Measurements from ENCODE around the gene TARBP1. TPM values are rescaled to one million over a fixed set of nuclear protein-coding genes. Genes with fewer than 3 reads are reported as not detected.
A peak's percentile ranks its signal among the peaks of the same experiment; 100 is the strongest.

Gene TARBP1
- total and polyA plus RNA-seq, 7 experiments from 2014 or later = 22.9 to 49.6 (median 46.7) TPM

GRCh38 chr1:234494049-234494448, 15.1 kb upstream of the TARBP1 start:
- peaks cover 0 to 8% of the 10 kb centered on the region in 2 donors for H3K4me1 ChIP-seq (ENCODE audit: control insufficient read depth in 2 of 2, insufficient read depth in 2 of 2, low read length in 2 of 2)
- no peak for DNase-seq
- intact Hi-C loops (cut with micrococcal nuclease) = loop anchor here in 1 of 2 donors (10.0 kb wide), 2 partner anchors 51 to 1291 kb away; no protein-coding TSS in a partner anchor
- no peak overlapping the region for H3K27ac ChIP-seq (ENCODE audit: low read depth, low read length)
- Mint-ChIP-seq H3K4me3 (no peak overlapping the region), H3K4me1 (peaks cover 5 to 56% (median 13%) of the 10 kb centered on the region in 7 donors), H3K27me3 (no peaks in the 10 kb centered on the region), H3K36me3 (no peaks in the 10 kb centered on the region), H3K27ac (no peak overlapping the region), H3K9me3 (no peaks in the 10 kb centered on the region)
- no peaks in the 10 kb centered on the region for H3K27me3 ChIP-seq (ENCODE audit: control insufficient read depth in 2 of 2, insufficient read depth in 2 of 2, low read length in 2 of 2)
- H3K36me3 ChIP-seq (ENCODE audit: control insufficient read depth in 2 of 3, insufficient read depth in 3 of 3, low read length in 3 of 3) = no peaks in the 10 kb centered on the region
- no peaks in the 10 kb centered on the region for H3K9me3 ChIP-seq (ENCODE audit: control insufficient read depth in 2 of 3, low read length in 3 of 3)
- no peak for ATAC-seq
- POLR2A ChIA-PET = no interaction called here
- no peak overlapping the region for H3K4me3 ChIP-seq (ENCODE audit: low read length)
- CTCF ChIA-PET = no interaction called here

- H3K27me3 Mint-ChIP-seq = no peaks in the 10 kb centered on the region
- no peak overlapping the region for H3K27ac ChIP-seq (ENCODE audit: low read depth, low read length)
- intact Hi-C loops (cut with micrococcal nuclease) = loop anchor here in 1 of 2 donors (10.0 kb wide), 2 partner anchors 54 to 1294 kb away; no protein-coding TSS in a partner anchor
- ATAC-seq = peak; percentile 36
- ChIA-PET POLR2A (interaction anchor here (1.2 to 2.8 kb wide), 2 partner anchors 13 to 121 kb away, joined by 3 to 8 read pairs; no protein-coding TSS in a partner anchor), CTCF (interaction anchor here (0.6 to 1.0 kb wide), 2 partner anchors 591 to 594 kb away, joined by 3 to 4 read pairs; no protein-coding TSS in a partner anchor)
- no peaks in the 10 kb centered on the region for H3K36me3 ChIP-seq (ENCODE audit: control insufficient read depth in 2 of 3, insufficient read depth in 3 of 3, low read length in 3 of 3)
- peaks cover 0 to 20% of the 10 kb centered on the region in 2 donors for H3K4me1 ChIP-seq (ENCODE audit: control insufficient read depth in 2 of 2, insufficient read depth in 2 of 2, low read length in 2 of 2)
- no peaks in the 10 kb centered on the region for H3K36me3 Mint-ChIP-seq
- H3K27me3 ChIP-seq (ENCODE audit: control insufficient read depth in 2 of 2, insufficient read depth in 2 of 2, low read length in 2 of 2) = no peaks in the 10 kb centered on the region
- H3K9me3 ChIP-seq (ENCODE audit: control insufficient read depth in 2 of 3, low read length in 3 of 3) = no peaks in the 10 kb centered on the region
- H3K4me3 ChIP-seq (ENCODE audit: low read length) = no peak overlapping the region
- H3K4me3 Mint-ChIP-seq = peak overlapping the region in 7 of 10 donors; percentile 6 to 61 (median 33)
- DNase-seq = peak in 2 of 9 donors; percentile 16 to 22
- peak overlapping the region in 8 of 9 donors; percentile 1 to 79 (median 34) for H3K27ac Mint-ChIP-seq
- H3K9me3 Mint-ChIP-seq = no peaks in the 10 kb centered on the region
- peaks cover 20 to 60% (median 35%) of the 10 kb centered on the region in 7 donors for H3K4me1 Mint-ChIP-seq
Measured at GRCh38 chr1:234490793-234491479, 12.0 kb upstream of the TARBP1 start.

- Mint-ChIP-seq H3K4me1 (peaks cover 20 to 51% (median 35%) of the 10 kb centered on the region in 7 donors), H3K9me3 (no peaks in the 10 kb centered on the region), H3K4me3 (no peak overlapping the region), H3K36me3 (no peaks in the 10 kb centered on the region), H3K27ac (no peak overlapping the region), H3K27me3 (no peaks in the 10 kb centered on the region)
- Histone ChIP-seq H3K9me3 (ENCODE audit: control insufficient read depth in 2 of 3, low read length in 3 of 3) (no peaks in the 10 kb centered on the region), H3K4me3 (ENCODE audit: low read length) (no peak overlapping the region), H3K27ac (ENCODE audit: low read depth, low read length) (no peak overlapping the region), H3K36me3 (ENCODE audit: control insufficient read depth in 2 of 3, insufficient read depth in 3 of 3, low read length in 3 of 3) (no peaks in the 10 kb centered on the region), H3K4me1 (ENCODE audit: control insufficient read depth in 2 of 2, insufficient read depth in 2 of 2, low read length in 2 of 2) (peaks cover 0 to 20% of the 10 kb centered on the region in 2 donors), H3K27me3 (ENCODE audit: control insufficient read depth in 2 of 2, insufficient read depth in 2 of 2, low read length in 2 of 2) (no peaks in the 10 kb centered on the region)
- CTCF ChIA-PET = interaction anchor here (0.6 to 1.3 kb wide), 4 partner anchors 108 to 959 kb away, joined by 3 to 4 read pairs (median 4); no protein-coding TSS in a partner anchor
- ATAC-seq = no peak
- DNase-seq = no peak
- POLR2A ChIA-PET = interaction anchor here (2.8 kb wide), 1 partner anchor 12 kb away, joined by 8 read pairs; no protein-coding TSS in a partner anchor
- intact Hi-C loops (cut with micrococcal nuclease) = loop anchor here (5.0 to 10.0 kb wide), 5 partner anchors 55 to 1295 kb away; partner anchors contain the start of gene RBM34 (in 1 of the 2)
Measured at GRCh38 chr1:234489698-234490077, 10.7 kb upstream of the TARBP1 start.

GRCh38 chr1:234489007-234489697, 10.2 kb upstream of the TARBP1 start:
- Mint-ChIP-seq H3K36me3 (no peaks in the 10 kb centered on the region), H3K4me3 (no peak overlapping the region), H3K27me3 (no peaks in the 10 kb centered on the region), H3K9me3 (no peaks in the 10 kb centered on the region), H3K4me1 (peaks cover 20 to 46% (median 35%) of the 10 kb centered on the region in 7 donors), H3K27ac (peak overlapping the region in 2 of 9 donors; percentile 82 to 85)
- POLR2A ChIA-PET = interaction anchor here (1.0 to 2.8 kb wide), 2 partner anchors 11 to 593 kb away, joined by 3 to 8 read pairs; no protein-coding TSS in a partner anchor
- no peaks in the 10 kb centered on the region for H3K9me3 ChIP-seq (ENCODE audit: control insufficient read depth in 2 of 3, low read length in 3 of 3)
- intact Hi-C loops (cut with micrococcal nuclease) = loop anchor here in 1 of 2 donors (5.0 kb wide), 3 partner anchors 523 to 763 kb away; partner anchors contain the start of gene RBM34
- CTCF ChIA-PET = interaction anchor here (1.2 to 1.3 kb wide), 2 partner anchors 108 to 235 kb away, joined by 3 to 4 read pairs; no protein-coding TSS in a partner anchor
- H3K27me3 ChIP-seq (ENCODE audit: control insufficient read depth in 2 of 2, insufficient read depth in 2 of 2, low read length in 2 of 2) = no peaks in the 10 kb centered on the region
- H3K27ac ChIP-seq (ENCODE audit: low read depth, low read length) = no peak overlapping the region
- no peaks in the 10 kb centered on the region for H3K36me3 ChIP-seq (ENCODE audit: control insufficient read depth in 2 of 3, insufficient read depth in 3 of 3, low read length in 3 of 3)
- H3K4me1 ChIP-seq (ENCODE audit: control insufficient read depth in 2 of 2, insufficient read depth in 2 of 2, low read length in 2 of 2) = peaks cover 0 to 20% of the 10 kb centered on the region in 2 donors
- DNase-seq (no peak), ATAC-seq (no peak)
- no peak overlapping the region for H3K4me3 ChIP-seq (ENCODE audit: low read length)

- H3K27me3 ChIP-seq (ENCODE audit: control insufficient read depth in 2 of 2, insufficient read depth in 2 of 2, low read length in 2 of 2) = no peaks in the 10 kb centered on the region
- no peak for ATAC-seq
- Mint-ChIP-seq H3K9me3 (no peaks in the 10 kb centered on the region), H3K4me3 (peak overlapping the region in 5 of 10 donors; percentile 43 to 74 (median 69)), H3K36me3 (no peaks in the 10 kb centered on the region), H3K4me1 (peaks cover 20 to 42% (median 35%) of the 10 kb centered on the region in 7 donors), H3K27me3 (peaks cover 0 to 6% (median 0%) of the 10 kb centered on the region in 5 donors), H3K27ac (peak overlapping the region in 6 of 9 donors; percentile 53 to 85 (median 80))
- intact Hi-C loops (cut with micrococcal nuclease) = loop anchor here in 1 of 2 donors (5.0 kb wide), 3 partner anchors 524 to 764 kb away; partner anchors contain the start of gene RBM34
- POLR2A ChIA-PET = interaction anchor here (1.0 to 2.8 kb wide), 5 partner anchors 10 to 616 kb away, joined by 3 to 8 read pairs (median 4); no protein-coding TSS in a partner anchor
- H3K4me3 ChIP-seq (ENCODE audit: low read length) = no peak overlapping the region
- H3K4me1 ChIP-seq (ENCODE audit: control insufficient read depth in 2 of 2, insufficient read depth in 2 of 2, low read length in 2 of 2) = peaks cover 0 to 20% of the 10 kb centered on the region in 2 donors
- no peak overlapping the region for H3K27ac ChIP-seq (ENCODE audit: low read depth, low read length)
- H3K9me3 ChIP-seq (ENCODE audit: control insufficient read depth in 2 of 3, low read length in 3 of 3) = no peaks in the 10 kb centered on the region
- no peaks in the 10 kb centered on the region for H3K36me3 ChIP-seq (ENCODE audit: control insufficient read depth in 2 of 3, insufficient read depth in 3 of 3, low read length in 3 of 3)
- CTCF ChIA-PET = interaction anchor here (0.6 to 1.9 kb wide), 4 partner anchors 10 to 1230 kb away, joined by 3 to 7 read pairs (median 6); no protein-coding TSS in a partner anchor
- no peak for DNase-seq
Measured at GRCh38 chr1:234488054-234489006, 9.4 kb upstream of the TARBP1 start.

Measured in naive thymus-derived CD4-positive, alpha-beta T cell (primary cell).